Measurements from ENCODE around the gene SCN9A.
A peak's percentile ranks its signal among the peaks of the same experiment; 100 is the strongest.
"Not testable (repeated sequence)": the region's sequence is repeated elsewhere in the genome, so short reads cannot be mapped to it uniquely, and the experiment has no call there.

SCN9A gene

GRCh38 chr2:166375195-166375735, 479 bp downstream of the SCN9A start:
- peak; percentile 9 for DNase-seq (ENCODE audit: low spot score)

- DNase-seq (ENCODE audit: low spot score), result no peak
Observed at GRCh38 chr2:166373951-166374350, 1.8 kb downstream of the SCN9A start.

GRCh38 chr2:166373539-166373938, 2.2 kb downstream of the SCN9A start:
- DNase-seq (ENCODE audit: low spot score), result no peak

- no peak for DNase-seq (ENCODE audit: low spot score)
Observed at GRCh38 chr2:166373105-166373504, 2.6 kb downstream of the SCN9A start.

GRCh38 chr2:166372046-166372445, 3.7 kb downstream of the SCN9A start:
- DNase-seq (ENCODE audit: low spot score), result no peak

GRCh38 chr2:166365803-166366420, 9.8 kb downstream of the SCN9A start:
- DNase-seq (ENCODE audit: low spot score), result no peak

- DNase-seq (ENCODE audit: low spot score), result no peak
Observed at GRCh38 chr2:166365239-166365638, 10.5 kb downstream of the SCN9A start.

GRCh38 chr2:166364476-166365161, 11.1 kb downstream of the SCN9A start:
- no peak for DNase-seq (ENCODE audit: low spot score)

- DNase-seq (ENCODE audit: low spot score), result no peak
Observed at GRCh38 chr2:166361351-166362153, 14.2 kb downstream of the SCN9A start.

- no peak for DNase-seq (ENCODE audit: low spot score)
Observed at GRCh38 chr2:166360906-166361305, 14.8 kb downstream of the SCN9A start.

- DNase-seq (ENCODE audit: low spot score), result no peak
Observed at GRCh38 chr2:166360426-166360825, 15.3 kb downstream of the SCN9A start.

- DNase-seq (ENCODE audit: low spot score), result not testable (repeated sequence)
Observed at GRCh38 chr2:166357950-166358321, 17.8 kb downstream of the SCN9A start.

GRCh38 chr2:166357068-166357949, 18.4 kb downstream of the SCN9A start:
- no peak for DNase-seq (ENCODE audit: low spot score)

GRCh38 chr2:166351319-166351718, 24.4 kb downstream of the SCN9A start:
- DNase-seq (ENCODE audit: low spot score), result no peak

- no peak for DNase-seq (ENCODE audit: low spot score)
Observed at GRCh38 chr2:166350525-166350924, 25.2 kb downstream of the SCN9A start.

GRCh38 chr2:166344286-166345113, 31.2 kb downstream of the SCN9A start:
- DNase-seq (ENCODE audit: low spot score), result no peak

GRCh38 chr2:166343467-166343866, 32.3 kb downstream of the SCN9A start:
- DNase-seq (ENCODE audit: low spot score), result no peak

GRCh38 chr2:166341426-166341825, 34.3 kb downstream of the SCN9A start:
- no peak for DNase-seq (ENCODE audit: low spot score)

- DNase-seq (ENCODE audit: low spot score), result no peak
Observed at GRCh38 chr2:166338831-166339339, 36.9 kb downstream of the SCN9A start.

- DNase-seq (ENCODE audit: low spot score), result no peak
Observed at GRCh38 chr2:166337932-166338331, 37.8 kb downstream of the SCN9A start.

- DNase-seq (ENCODE audit: low spot score), result no peak
Observed at GRCh38 chr2:166335284-166335683, 40.5 kb downstream of the SCN9A start.

Data from Ammon's horn (tissue), 1 donor.